H7 (cell line): ENCODE results near the gene COL4A3. TPM values are rescaled to one million over a fixed set of nuclear protein-coding genes. Genes with fewer than 3 reads are reported as not detected.

Experiments
- DNase-seq: peaks from one replicate; pipeline ENCODE4 v3.0.0; 2012
- H3K27me3 ChIP-seq: 2 replicates; pipeline ENCODE4 v1.6.0; 2011; ENCODE audit warnings: mild to moderate bottlenecking, low read length; ENCODE audit not compliant: control insufficient read depth, insufficient read depth
- H3K36me3 ChIP-seq: replicated peaks from 2 replicates; pipeline ENCODE4 v1.5.1; 2011; ENCODE audit warnings: low read length; ENCODE audit not compliant: control insufficient read depth, insufficient read depth
- H3K4me3 ChIP-seq: 2 replicates; pipeline ENCODE4 v1.5.1; 2011; ENCODE audit warnings: low read depth, mild to moderate bottlenecking, control low read depth, low read length, moderate library complexity; ENCODE audit not compliant: insufficient read depth
- total RNA-seq: library from RNA; depleted of rRNA; stranded (reverse); fragments of >200 nt; shearing (Covaris generic); gene quantifications from 2 replicates; pipeline ENCODE4 v1.2.3, GENCODE V29; 2014

The COL4A3 gene
- total RNA-seq, 1 experiment from 2014 or later: 0.07 TPM

GRCh38 chr2:227256605-227257004, 92.2 kb downstream of the COL4A3 start:
- Histone ChIP-seq H3K4me3 (no peak overlapping the region), H3K27me3 (no peaks in the 10 kb centered on the region), H3K36me3 (no peaks in the 10 kb centered on the region)
- no peak for DNase-seq

DNA sequence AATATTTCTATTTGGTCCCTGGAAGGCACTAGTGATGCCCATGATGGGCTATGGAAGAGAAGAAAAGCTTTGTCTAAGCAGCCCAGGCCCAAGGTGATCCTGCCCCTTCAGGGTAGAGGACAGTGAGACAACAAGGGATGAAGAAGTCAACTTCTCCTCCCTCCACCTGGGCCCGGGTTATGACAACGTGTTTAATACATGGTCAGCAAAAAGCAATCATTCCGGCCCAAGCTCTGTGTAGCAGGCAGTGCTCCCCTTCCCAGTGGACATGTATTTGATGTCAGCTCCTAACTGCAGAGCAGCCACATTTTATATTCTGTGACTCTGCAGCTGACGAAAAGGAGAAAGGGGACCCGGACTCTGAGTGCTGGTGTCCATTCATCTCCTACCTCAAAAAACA, 93.4 kb downstream of the COL4A3 start:
- no peak overlapping the region for H3K4me3 ChIP-seq
- DNase-seq: no peak
- H3K27me3 ChIP-seq: no peaks in the 10 kb centered on the region
- H3K36me3 ChIP-seq: no peaks in the 10 kb centered on the region

DNA sequence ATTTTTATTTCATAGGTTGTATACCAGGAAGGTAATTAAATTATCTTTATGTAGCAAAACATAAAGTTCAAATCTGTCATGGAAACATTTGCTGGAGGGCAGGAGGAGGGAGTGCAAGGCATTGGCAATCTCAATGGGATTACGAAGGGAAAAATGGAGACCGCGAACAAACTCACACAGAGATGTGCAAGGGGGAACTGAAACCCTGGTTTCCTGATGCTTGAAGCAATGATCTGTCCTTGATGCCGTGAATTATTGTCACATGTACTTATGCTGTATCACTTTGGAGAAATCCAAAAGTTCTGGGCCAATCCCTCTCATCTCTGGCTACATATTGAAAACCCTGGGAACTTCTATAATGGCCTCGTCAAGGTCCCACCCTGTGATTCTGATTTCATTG, 95.6 kb downstream of the COL4A3 start:
- H3K27me3 ChIP-seq: no peaks in the 10 kb centered on the region
- H3K36me3 ChIP-seq: no peaks in the 10 kb centered on the region
- H3K4me3 ChIP-seq: no peak overlapping the region
- DNase-seq: no peak

DNA sequence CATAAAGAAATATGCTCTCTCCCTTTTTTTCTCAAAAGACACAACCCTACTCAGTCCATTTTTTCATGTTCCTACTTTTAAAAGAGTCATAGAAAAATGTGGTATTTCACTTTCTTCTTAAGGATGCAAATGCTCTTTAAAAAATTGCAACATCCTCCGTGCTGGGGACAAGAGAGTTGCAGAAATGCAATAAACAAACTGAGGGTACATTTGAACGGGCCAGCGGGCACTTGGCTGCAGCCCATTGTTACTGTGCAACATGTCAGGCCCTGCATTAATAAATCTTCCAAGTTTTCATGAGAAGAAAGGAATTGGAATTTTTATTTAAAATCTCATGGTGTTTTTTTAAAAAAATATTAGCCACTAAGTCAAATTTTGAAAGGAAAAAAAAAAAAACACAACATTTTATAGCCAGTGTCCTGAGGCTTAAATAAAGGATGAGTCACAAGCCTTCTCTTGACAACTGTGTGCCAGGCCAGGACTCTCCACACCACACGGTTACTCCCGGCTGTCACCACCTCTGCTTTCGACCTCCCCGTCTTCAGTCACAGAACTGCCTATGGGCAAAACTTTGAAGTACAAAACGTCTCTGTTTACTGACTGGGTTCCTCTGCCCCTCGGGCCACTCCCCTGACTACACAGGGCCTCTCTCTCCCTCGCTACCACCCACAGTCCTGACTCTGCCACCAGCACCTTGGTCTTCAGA, 103.1 kb downstream of the COL4A3 start:
- H3K36me3 ChIP-seq: no peaks in the 10 kb centered on the region
- H3K4me3 ChIP-seq: no peak overlapping the region
- DNase-seq: no peak
- no peaks in the 10 kb centered on the region for H3K27me3 ChIP-seq

GRCh38 chr2:227280895-227281294, 116.5 kb downstream of the COL4A3 start:
- Histone ChIP-seq H3K4me3 (no peak overlapping the region), H3K27me3 (no peaks in the 10 kb centered on the region), H3K36me3 (no peaks in the 10 kb centered on the region)
- DNase-seq: no peak

GRCh38 chr2:227285741-227286236, 121.4 kb downstream of the COL4A3 start:
- Histone ChIP-seq H3K27me3 (no peaks in the 10 kb centered on the region), H3K36me3 (no peaks in the 10 kb centered on the region), H3K4me3 (no peak overlapping the region)
- DNase-seq: no peak

DNA sequence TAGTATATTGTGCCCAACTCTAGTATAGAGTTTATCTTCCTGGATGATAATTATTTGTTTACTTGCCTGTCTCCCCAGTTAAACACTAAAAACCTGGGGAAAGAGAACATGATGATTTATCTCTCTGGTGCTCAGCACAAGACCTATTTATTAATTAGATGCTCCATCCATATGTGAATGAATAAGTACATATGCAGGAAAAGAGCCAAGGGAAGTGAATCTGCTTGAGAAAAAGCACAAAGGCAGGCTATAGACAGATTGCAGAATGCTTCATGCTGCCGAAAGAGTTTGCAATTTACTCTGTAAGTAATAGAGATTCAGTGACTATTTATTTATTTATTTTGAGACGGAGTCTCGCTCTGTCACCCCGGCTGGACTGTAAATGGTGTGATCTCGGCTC, 123.3 kb downstream of the COL4A3 start:
- H3K27me3 ChIP-seq: no peaks in the 10 kb centered on the region
- H3K36me3 ChIP-seq: no peaks in the 10 kb centered on the region
- H3K4me3 ChIP-seq: no peak overlapping the region
- no peak for DNase-seq

- DNase-seq: no peak
- no peak overlapping the region for H3K4me3 ChIP-seq
- H3K36me3 ChIP-seq: no peaks in the 10 kb centered on the region
- no peaks in the 10 kb centered on the region for H3K27me3 ChIP-seq
These were observed 127.9 kb downstream of the COL4A3 start for GRCh38 chr2:227292314-227292713.

- Histone ChIP-seq H3K27me3 (no peaks in the 10 kb centered on the region), H3K36me3 (no peaks in the 10 kb centered on the region), H3K4me3 (no peak overlapping the region)
- DNase-seq: no peak
These were observed 129.1 kb downstream of the COL4A3 start for GRCh38 chr2:227293531-227293930.

DNA sequence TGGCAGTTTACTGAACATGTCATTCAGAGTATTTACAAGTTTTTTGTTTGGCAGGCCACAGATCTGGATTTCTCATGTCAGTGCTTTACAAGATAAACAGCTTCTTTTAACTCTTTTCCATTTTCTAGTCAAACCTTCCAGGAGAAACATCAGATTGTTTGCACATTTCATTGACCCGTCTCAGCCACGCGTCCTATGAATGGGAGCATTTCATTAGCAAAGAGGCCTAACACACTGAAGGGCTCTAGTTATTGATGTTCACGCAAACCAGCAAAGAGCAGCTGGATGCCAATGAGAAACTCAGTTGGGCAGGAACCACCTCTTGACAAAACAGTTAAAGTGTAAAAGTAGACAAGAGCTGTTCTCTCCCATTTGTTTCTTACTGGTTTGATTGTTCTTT, 131.4 kb downstream of the COL4A3 start:
- no peak for DNase-seq
- no peaks in the 10 kb centered on the region for H3K27me3 ChIP-seq
- H3K4me3 ChIP-seq: no peak overlapping the region
- no peaks in the 10 kb centered on the region for H3K36me3 ChIP-seq

- H3K27me3 ChIP-seq: no peaks in the 10 kb centered on the region
- no peak overlapping the region for H3K4me3 ChIP-seq
- H3K36me3 ChIP-seq: no peaks in the 10 kb centered on the region
- no peak for DNase-seq
These were observed 132.4 kb downstream of the COL4A3 start for GRCh38 chr2:227296671-227297405.

DNA sequence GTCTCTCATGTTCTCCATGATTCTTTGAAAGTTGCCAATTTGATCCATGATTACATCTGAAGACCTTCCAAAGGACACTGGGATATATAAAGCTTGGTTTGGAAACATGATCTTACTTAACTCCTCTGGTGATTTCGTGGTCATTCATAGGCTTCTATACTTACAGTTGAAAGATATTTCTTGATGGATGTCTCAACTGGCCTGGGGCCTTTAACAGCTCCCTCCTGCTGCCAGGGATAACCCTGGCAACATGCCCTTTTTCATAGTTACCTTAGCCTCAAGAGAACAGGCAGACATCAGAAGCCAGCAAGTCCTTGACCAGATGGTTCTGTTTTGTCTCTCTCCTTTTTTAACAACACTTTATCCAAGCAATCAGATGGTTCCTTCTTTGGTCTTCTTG, 137.1 kb downstream of the COL4A3 start:
- no peak for DNase-seq
- H3K4me3 ChIP-seq: no peak overlapping the region
- H3K36me3 ChIP-seq: no peaks in the 10 kb centered on the region
- no peaks in the 10 kb centered on the region for H3K27me3 ChIP-seq

- no peaks in the 10 kb centered on the region for H3K27me3 ChIP-seq
- no peaks in the 10 kb centered on the region for H3K36me3 ChIP-seq
- no peak overlapping the region for H3K4me3 ChIP-seq
- no peak for DNase-seq
These were observed 144.4 kb downstream of the COL4A3 start for GRCh38 chr2:227308784-227309183.

- Histone ChIP-seq H3K4me3 (no peak overlapping the region), H3K27me3 (no peaks in the 10 kb centered on the region), H3K36me3 (no peaks in the 10 kb centered on the region)
- no peak for DNase-seq
These were observed 146.3 kb downstream of the COL4A3 start for GRCh38 chr2:227310756-227311110.

- H3K27me3 ChIP-seq: no peaks in the 10 kb centered on the region
- H3K36me3 ChIP-seq: no peaks in the 10 kb centered on the region
- DNase-seq: no peak
- H3K4me3 ChIP-seq: no peak overlapping the region
These were observed 147.6 kb downstream of the COL4A3 start for GRCh38 chr2:227311861-227312506.
